Activated CD4-positive, alpha-beta T cell treated with anti-CD3 and anti-CD28 coated beads for 24 hours (primary cell): Measurements from ENCODE around the gene CEP131.

Experiments used
- DNase-seq, 2 donors: peaks; one replicate each; pipeline ENCODE4 v3.0.0-alpha.2; 2020; ENCODE audit warnings: low read depth in 2 of 2

Gene CEP131

GRCh38 chr17:81223762-81224130 lies 981 bp upstream of the CEP131 start:
- no peak for DNase-seq

- no peak for DNase-seq
Measured at GRCh38 chr17:81222620-81222905, 202 bp downstream of the CEP131 start.

GRCh38 chr17:81221842-81222619 lies 734 bp downstream of the CEP131 start:
- DNase-seq, result no peak

GRCh38 chr17:81221371-81221841 lies 1.4 kb downstream of the CEP131 start:
- DNase-seq, result no peak

GRCh38 chr17:81219476-81220180 lies 3.1 kb downstream of the CEP131 start:
- no peak for DNase-seq

- no peak for DNase-seq
Measured at GRCh38 chr17:81218991-81219390, 3.8 kb downstream of the CEP131 start.

GRCh38 chr17:81218459-81218858 lies 4.3 kb downstream of the CEP131 start:
- DNase-seq, result no peak

- no peak for DNase-seq
Measured at GRCh38 chr17:81217491-81217890, 5.3 kb downstream of the CEP131 start.

- DNase-seq, result no peak
Measured at GRCh38 chr17:81213978-81214377, 8.8 kb downstream of the CEP131 start.

GRCh38 chr17:81212365-81212764 lies 10.4 kb downstream of the CEP131 start:
- DNase-seq, result no peak

GRCh38 chr17:81210868-81211267 lies 11.9 kb downstream of the CEP131 start:
- DNase-seq, result no peak

GRCh38 chr17:81210466-81210865 lies 12.3 kb downstream of the CEP131 start:
- DNase-seq, result no peak

GRCh38 chr17:81209141-81209540 lies 13.6 kb downstream of the CEP131 start:
- no peak for DNase-seq

GRCh38 chr17:81208651-81209050 lies 14.1 kb downstream of the CEP131 start:
- DNase-seq, result no peak

GRCh38 chr17:81207610-81208581 lies 14.9 kb downstream of the CEP131 start:
- DNase-seq, result no peak

- DNase-seq, result no peak
Measured at GRCh38 chr17:81206657-81207056, 16.1 kb downstream of the CEP131 start.

GRCh38 chr17:81206166-81206565 lies 16.6 kb downstream of the CEP131 start:
- no peak for DNase-seq

- no peak for DNase-seq
Measured at GRCh38 chr17:81204578-81204977, 18.2 kb downstream of the CEP131 start.

GRCh38 chr17:81203136-81203535 lies 19.6 kb downstream of the CEP131 start:
- DNase-seq, result no peak

GRCh38 chr17:81202318-81202717 lies 20.4 kb downstream of the CEP131 start:
- DNase-seq, result no peak

- no peak for DNase-seq
Measured at GRCh38 chr17:81200695-81201580, 21.8 kb downstream of the CEP131 start.
